MV-4-11 (cell line): ENCODE results near the gene PDCD4.
A peak's percentile ranks its signal among the peaks of the same experiment; 100 is the strongest.

Experiments used
- DNase-seq: peaks from one replicate; lab custom pipeline; 2025; lab: John Stamatoyannopoulos, UW

Gene PDCD4

GRCh38 chr10:110919971-110920881, 48.5 kb downstream of the PDCD4 start:
- peak; percentile 87 for DNase-seq

- DNase-seq, result peak; percentile 39
Measured at GRCh38 chr10:110923856-110924493, 52.2 kb downstream of the PDCD4 start.

GRCh38 chr10:110927461-110927860, 55.7 kb downstream of the PDCD4 start:
- DNase-seq, result no peak

GRCh38 chr10:110931769-110932381, 60.1 kb downstream of the PDCD4 start:
- no peak for DNase-seq

- no peak for DNase-seq
Measured at GRCh38 chr10:110932505-110933180, 60.9 kb downstream of the PDCD4 start.

GRCh38 chr10:110936757-110937156, 65.0 kb downstream of the PDCD4 start:
- no peak for DNase-seq

GRCh38 chr10:110939419-110939818, 67.7 kb downstream of the PDCD4 start:
- no peak for DNase-seq

- peak; percentile 58 for DNase-seq
Measured at GRCh38 chr10:110944792-110945396, 73.2 kb downstream of the PDCD4 start.

GRCh38 chr10:110946496-110946895, 74.8 kb downstream of the PDCD4 start:
- no peak for DNase-seq

GRCh38 chr10:110947061-110947595, 75.4 kb downstream of the PDCD4 start:
- no peak for DNase-seq
